NCI-H1930 (cell line): Measurements from ENCODE around the gene CHST15.
"Not testable (repeated sequence)": the region's sequence is repeated elsewhere in the genome, so short reads cannot be mapped to it uniquely, and the experiment has no call there.

ENCODE experiments used
- DNase-seq, 2 experiments: peaks; one replicate each; lab custom pipeline; 2025; lab: John Stamatoyannopoulos, UW

Gene CHST15

GRCh38 chr10:124043310-124044142, 49.9 kb downstream of the CHST15 start:
- DNase-seq, result no peak

GRCh38 chr10:124042656-124043309, 50.6 kb downstream of the CHST15 start:
- DNase-seq, result no peak

- no peak for DNase-seq
Measured at GRCh38 chr10:124041675-124042445, 51.5 kb downstream of the CHST15 start.

GRCh38 chr10:124040451-124041188, 52.8 kb downstream of the CHST15 start:
- no peak for DNase-seq

- DNase-seq, result no peak
Measured at GRCh38 chr10:124039483-124040013, 53.9 kb downstream of the CHST15 start.

GRCh38 chr10:124037784-124038183, 55.6 kb downstream of the CHST15 start:
- no peak for DNase-seq

GRCh38 chr10:124037286-124037685, 56.1 kb downstream of the CHST15 start:
- DNase-seq, result no peak

GRCh38 chr10:124036746-124037145, 56.7 kb downstream of the CHST15 start:
- DNase-seq, result no peak

- DNase-seq, result no peak
Measured at GRCh38 chr10:124035928-124036558, 57.4 kb downstream of the CHST15 start.

- no peak for DNase-seq
Measured at GRCh38 chr10:124035306-124035927, 58.0 kb downstream of the CHST15 start.

- DNase-seq, result not testable (repeated sequence)
Measured at GRCh38 chr10:124034576-124035305, 58.7 kb downstream of the CHST15 start.

- DNase-seq, result no peak
Measured at GRCh38 chr10:124033887-124034218, 59.5 kb downstream of the CHST15 start.

GRCh38 chr10:124032971-124033886, 60.2 kb downstream of the CHST15 start:
- DNase-seq, result no peak

- DNase-seq, result no peak
Measured at GRCh38 chr10:124032087-124032935, 61.1 kb downstream of the CHST15 start.

GRCh38 chr10:124030492-124031110, 62.8 kb downstream of the CHST15 start:
- no peak for DNase-seq

GRCh38 chr10:124030061-124030460, 63.3 kb downstream of the CHST15 start:
- DNase-seq, result no peak

GRCh38 chr10:124029559-124029958, 63.8 kb downstream of the CHST15 start:
- no peak for DNase-seq
